K562 (cell line): Measurements from ENCODE around the gene HIPK2. TPM values are rescaled to one million over a fixed set of nuclear protein-coding genes. Genes with fewer than 3 reads are reported as not detected.

Experiments used
- ATAC-seq: fragments of 200-7000 bp; cut with Tn5 transposase; 3 replicates; pipeline ENCODE4 v1.9.1; 2020; ENCODE audit warnings: moderate library complexity
- BruUV-seq: library from RNA; stranded (reverse); fragments of 400-500 nt; replicated peaks from 2 replicates; lab custom pipeline; 2021; lab: Mats Ljungman, UMichigan
- CTCF ChIA-PET: fragments of 300-600 bp; formaldehyde crosslinking; extraction: SDS; loops from one replicate; lab custom pipeline; 2021; ENCODE audit warnings: low intra/inter-chr PET ratio; lab: Yijun Ruan, JAX
- POLR2A ChIA-PET: fragments of 300-600, 350-650 bp; sonication (Branson Sonifier 250); formaldehyde crosslinking; extraction: SDS; loops from one replicate; lab custom pipeline; 2021; ENCODE audit warnings: antibody characterized with exemption, inconsistent platforms; lab: Yijun Ruan, JAX
- DNase-seq, 4 experiments: peaks; one replicate each; pipeline versions ENCODE4 v3.0.0 to v3.0.0-alpha.2; 2011 to 2018; ENCODE audit warnings: low spot score in 3 of 4, mixed read lengths in 3 of 4; ENCODE audit errors: extremely low read depth in 1 of 4
- FAIRE-seq: peaks from 2 replicates; lab custom pipeline; 2011; peaks lifted over from hg19 to GRCh38; lab: Jason Lieb, UNC
- H2AFZ ChIP-seq: 2 replicates; pipeline ENCODE4 v1.6.0; 2011; ENCODE audit warnings: low read depth, low read length, control low read depth, inconsistent platforms
- H3K27ac ChIP-seq: fragments of 200-600 bp; 3 replicates; pipeline ENCODE4 v1.8.0; 2011; ENCODE audit warnings: low read depth, mild to moderate bottlenecking, control low read depth, inconsistent platforms, low read length, moderate library complexity, mixed read lengths; ENCODE audit errors: extremely low read depth
- H3K27me3 ChIP-seq, 2 experiments: fragments of 300-600 bp in 1 of 2; 2 replicates in 1 of 2; 3 replicates in 1 of 2; pipeline versions ENCODE4 v1.6.0 to v1.8.0; 2011; ENCODE audit warnings: inconsistent platforms in 2 of 2, low read length in 2 of 2, mild to moderate bottlenecking in 1 of 2, mixed read lengths in 1 of 2, moderate library complexity in 1 of 2; ENCODE audit not compliant: control insufficient read depth in 2 of 2, insufficient read depth in 2 of 2
- H3K36me3 ChIP-seq: fragments of 300-600 bp; 3 replicates; pipeline ENCODE4 v1.8.0; 2011; ENCODE audit warnings: mild to moderate bottlenecking, low read length, inconsistent platforms; ENCODE audit not compliant: control insufficient read depth, insufficient read depth
- H3K4me1 ChIP-seq, 2 experiments: fragments of 200-600 bp in 1 of 2; replicated peaks in 1 of 2; 2 replicates in 1 of 2; 3 replicates in 1 of 2; pipeline versions ENCODE4 v1.5.1 to v1.8.0; 2011; ENCODE audit warnings: inconsistent platforms in 2 of 2, low read length in 2 of 2, mild to moderate bottlenecking in 1 of 2, mixed read lengths in 1 of 2, moderate library complexity in 1 of 2; ENCODE audit not compliant: control insufficient read depth in 2 of 2, insufficient read depth in 2 of 2
- H3K4me2 ChIP-seq: 2 replicates; pipeline ENCODE4 v1.6.1; 2011; ENCODE audit warnings: low read length, control low read depth, inconsistent platforms, mixed read lengths; ENCODE audit not compliant: insufficient read depth
- H3K4me3 ChIP-seq: fragments of 200-600 bp; sonication (generic), shearing (Covaris generic); 2 replicates; pipeline ENCODE4 v1.5.1; 2016; ENCODE audit warnings: control low read depth, inconsistent platforms
- H3K79me2 ChIP-seq: fragments of 200-600 bp; 3 replicates; pipeline ENCODE4 v1.8.0; 2011; ENCODE audit warnings: low read length, inconsistent platforms; ENCODE audit not compliant: control insufficient read depth, insufficient read depth
- H3K9ac ChIP-seq, 2 experiments: 2 replicates each; pipeline versions ENCODE4 v1.6.0 to v1.6.1; 2011; ENCODE audit warnings: low read depth in 2 of 2, low read length in 2 of 2, control low read depth in 1 of 2, inconsistent platforms in 1 of 2, mild to moderate bottlenecking in 1 of 2, mixed read lengths in 1 of 2; ENCODE audit not compliant: insufficient read depth in 1 of 2
- H3K9me1 ChIP-seq: one replicate; pipeline ENCODE4 v1.6.0; 2011; ENCODE audit warnings: inconsistent platforms, mild to moderate bottlenecking, low read length, moderate library complexity; ENCODE audit not compliant: control insufficient read depth, insufficient read depth
- H3K9me3 ChIP-seq: replicated peaks from 2 replicates; pipeline ENCODE4 v1.5.1; 2011; ENCODE audit warnings: low read depth, low read length, inconsistent platforms; ENCODE audit not compliant: control insufficient read depth, insufficient read depth
- H4K20me1 ChIP-seq: replicated peaks from 2 replicates; pipeline ENCODE4 v1.6.1; 2011; ENCODE audit warnings: low read length, inconsistent platforms, mixed read lengths; ENCODE audit not compliant: control insufficient read depth, insufficient read depth
- BRF1 ChIP-seq: IDR thresholded peaks from 3 replicates; pipeline ENCODE4 v1.6.1; 2011; ENCODE audit warnings: borderline replicate concordance, mild to moderate bottlenecking; ENCODE audit not compliant: insufficient read length; ENCODE audit errors: extremely low read depth
- CGGBP1 ChIP-seq: fragments of 250-450 bp; sonication (Bioruptor Pico); IDR thresholded peaks from 2 replicates; pipeline ENCODE4 v1.9.0; 2021; ENCODE audit warnings: mild to moderate bottlenecking
- CREBBP ChIP-seq: IDR thresholded peaks from one replicate; pipeline ENCODE4 v1.6.1; 2012; ENCODE audit warnings: low read depth, mild to moderate bottlenecking, control low read depth, inconsistent platforms, low read length
- KDM2B ChIP-seq: fragments of 250-450 bp; sonication (Bioruptor Pico); IDR thresholded peaks from 2 replicates; pipeline ENCODE4 v1.8.0; 2021; ENCODE audit warnings: mild to moderate bottlenecking, moderate library complexity
- MCM3 ChIP-seq: fragments of 450-650 bp; IDR thresholded peaks from 2 replicates; pipeline ENCODE4 v1.6.1; 2016
- NFE2 ChIP-seq: IDR thresholded peaks from 2 replicates; pipeline ENCODE4 v1.6.1; 2014; ENCODE audit warnings: antibody characterized with exemption, low read depth
- POLR3A ChIP-seq: IDR thresholded peaks from 2 replicates; pipeline ENCODE4 v1.6.1; 2011; ENCODE audit warnings: borderline replicate concordance, mild to moderate bottlenecking, moderate library complexity; ENCODE audit not compliant: insufficient read length, insufficient read depth; ENCODE audit errors: extremely low read depth
- SAFB2 ChIP-seq: fragments of 200-400 bp; formaldehyde crosslinking; IDR thresholded peaks from 2 replicates; pipeline ENCODE4 v1.6.1; 2018; ENCODE audit warnings: borderline replicate concordance, low read length, low read depth, moderate library complexity; ENCODE audit not compliant: severe bottlenecking
- SMARCB1 ChIP-seq: IDR thresholded peaks from 2 replicates; pipeline ENCODE4 v1.6.1; 2011; ENCODE audit warnings: improper control_type of control experiment, low read depth; ENCODE audit not compliant: insufficient read length
- ZBTB9 ChIP-seq: fragments of 450-650 bp; formaldehyde crosslinking; IDR thresholded peaks from 2 replicates; pipeline ENCODE4 v1.4.0; 2020; ENCODE audit warnings: mild to moderate bottlenecking, moderate library complexity
- ZNF384 ChIP-seq: IDR thresholded peaks from 2 replicates; pipeline ENCODE4 v1.6.1; 2012; ENCODE audit warnings: low read depth, low read length, improper control_type of control experiment
- ZNF586 ChIP-seq: fragments of 450-650 bp; formaldehyde crosslinking; conservative IDR thresholded peaks from 2 replicates; pipeline ENCODE4 v1.4.0; 2020; ENCODE audit warnings: mild to moderate bottlenecking, moderate library complexity
- ZNF75A ChIP-seq: fragments of 450-650 bp; formaldehyde crosslinking; IDR thresholded peaks from 2 replicates; pipeline ENCODE4 v1.4.0; 2020; ENCODE audit warnings: mild to moderate bottlenecking
- ZNF764 ChIP-seq: fragments of 250-450 bp; sonication (Bioruptor Pico); IDR thresholded peaks from 2 replicates; pipeline ENCODE4 v1.4.0; 2020; ENCODE audit warnings: low read depth, mild to moderate bottlenecking, moderate library complexity
- WGBS: fragments of 100-300 bp; shearing (Covaris generic); methylation state at CpG from one replicate; pipeline ENCODE4 v1.1.6; 2016; ENCODE audit warnings: low coverage, mixed read lengths; ENCODE audit not compliant: insufficient coverage; ENCODE audit errors: missing lambda C conversion rate; 5-methylcytosine and 5-hydroxymethylcytosine counted together
- in situ Hi-C: fragments of 300-500 bp; cut with MboI; formaldehyde crosslinking; loops from 4 replicates; pipeline ENCODE4 v1.15.0; 2018; ENCODE audit warnings: inconsistent platforms, mixed read lengths
- intact Hi-C: fragments of 100-400 bp; cut with micrococcal nuclease; formaldehyde crosslinking; loops from 2 replicates; pipeline ENCODE4 v1.14.2; 2022
- polyA plus RNA-seq, 8 experiments: library from polyadenylated mRNA; depleted of rRNA in 4 of 8; stranded (reverse) in 5 of 8; unstranded in 3 of 8; fragments of >200 nt; fragmentation: Nextera tagmentation in 2 of 8; fragmentation: Illumina TruSeq in 1 of 8; extraction: Ambion mirVana in 2 of 8; extraction: Trizol in 1 of 8; gene quantifications; 2 replicates each; pipeline versions ENCODE4 v1.2.1 to v1.2.3, GENCODE V29; 2011 to 2014; ENCODE audit warnings: inconsistent platforms in 1 of 8, missing spikeins in 1 of 8
- total RNA-seq, 7 experiments: library from RNA; depleted of rRNA in 6 of 7; stranded (reverse); fragments of >200 nt in 6 of 7; fragmentation: Illumina TruSeq in 2 of 7; extraction: Trizol in 2 of 7; gene quantifications; 2 replicates each; pipeline versions ENCODE4 v1.2.1 to v1.2.3, GENCODE V29; 2011 to 2021; ENCODE audit warnings: low replicate concordance in 1 of 7
- TF ChIP-seq, protein P1 (sequence below): fragments of 450-650 bp; IDR thresholded peaks from 2 replicates; pipeline ENCODE4 v1.7.1; 2018; ENCODE audit warnings: mild to moderate bottlenecking, low read depth; ENCODE audit not compliant: partially characterized antibody
- TF ChIP-seq, protein P2 (sequence below): fragments of 450-650 bp; formaldehyde crosslinking; IDR thresholded peaks from 2 replicates; pipeline ENCODE4 v1.4.0; 2020; ENCODE audit warnings: mild to moderate bottlenecking, moderate library complexity

HIPK2 gene
- total and polyA plus RNA-seq, 9 of the 15 experiments (the other 6 are each of a cell fraction or from before 2014, with no cell fraction given): 0.69 to 19.8 (median 5.1) TPM

- FAIRE-seq: no peak
- intact Hi-C loops (no loop called here), in situ Hi-C loops (no loop called here)
- no peak overlapping the region for H3K9ac ChIP-seq
- no peaks in the 10 kb centered on the region for H3K9me1 ChIP-seq
- no TSS peak for BruUV-seq
- H3K4me3 ChIP-seq: no peak overlapping the region
- H3K4me2 ChIP-seq: no peak overlapping the region
- ATAC-seq: no peak
- POLR2A ChIA-PET: no interaction called here
- no peaks in the 10 kb centered on the region for H3K79me2 ChIP-seq
- no peaks in the 10 kb centered on the region for H3K9me3 ChIP-seq
- DNase-seq: no peak
- no peaks in the 10 kb centered on the region for H4K20me1 ChIP-seq
- 57% methylated on average over 3 of the region's 3 CpGs for WGBS
- no peaks in the 10 kb centered on the region for H3K27me3 ChIP-seq
- peaks cover 2 to 19% of the 10 kb centered on the region in 2 experiments; a peak in 4 of 5 replicates for H3K4me1 ChIP-seq
- no peaks in the 10 kb centered on the region for H3K36me3 ChIP-seq
- no peak overlapping the region for H2AFZ ChIP-seq
- CTCF ChIA-PET: interaction anchor here (0.6 kb wide), 1 partner anchor 804 kb away, joined by 3 read pairs; no protein-coding TSS in a partner anchor
- H3K27ac ChIP-seq: no peak overlapping the region
- no peak for TF ChIP-seq NFE2
- TF ChIP-seq POLR3A: no peak
- TF ChIP-seq ZNF586 (CRISPR knock-in tag): no peak
- TF ChIP-seq, protein P1, sequence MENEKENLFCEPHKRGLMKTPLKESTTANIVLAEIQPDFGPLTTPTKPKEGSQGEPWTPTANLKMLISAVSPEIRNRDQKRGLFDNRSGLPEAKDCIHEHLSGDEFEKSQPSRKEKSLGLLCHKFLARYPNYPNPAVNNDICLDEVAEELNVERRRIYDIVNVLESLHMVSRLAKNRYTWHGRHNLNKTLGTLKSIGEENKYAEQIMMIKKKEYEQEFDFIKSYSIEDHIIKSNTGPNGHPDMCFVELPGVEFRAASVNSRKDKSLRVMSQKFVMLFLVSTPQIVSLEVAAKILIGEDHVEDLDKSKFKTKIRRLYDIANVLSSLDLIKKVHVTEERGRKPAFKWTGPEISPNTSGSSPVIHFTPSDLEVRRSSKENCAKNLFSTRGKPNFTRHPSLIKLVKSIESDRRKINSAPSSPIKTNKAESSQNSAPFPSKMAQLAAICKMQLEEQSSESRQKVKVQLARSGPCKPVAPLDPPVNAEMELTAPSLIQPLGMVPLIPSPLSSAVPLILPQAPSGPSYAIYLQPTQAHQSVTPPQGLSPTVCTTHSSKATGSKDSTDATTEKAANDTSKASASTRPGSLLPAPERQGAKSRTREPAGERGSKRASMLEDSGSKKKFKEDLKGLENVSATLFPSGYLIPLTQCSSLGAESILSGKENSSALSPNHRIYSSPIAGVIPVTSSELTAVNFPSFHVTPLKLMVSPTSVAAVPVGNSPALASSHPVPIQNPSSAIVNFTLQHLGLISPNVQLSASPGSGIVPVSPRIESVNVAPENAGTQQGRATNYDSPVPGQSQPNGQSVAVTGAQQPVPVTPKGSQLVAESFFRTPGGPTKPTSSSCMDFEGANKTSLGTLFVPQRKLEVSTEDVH: no peak
- TF ChIP-seq BRF1: no peak
- TF ChIP-seq CGGBP1: no peak
- no peak for TF ChIP-seq ZNF384
- TF ChIP-seq SAFB2: no peak
- TF ChIP-seq, protein P2, sequence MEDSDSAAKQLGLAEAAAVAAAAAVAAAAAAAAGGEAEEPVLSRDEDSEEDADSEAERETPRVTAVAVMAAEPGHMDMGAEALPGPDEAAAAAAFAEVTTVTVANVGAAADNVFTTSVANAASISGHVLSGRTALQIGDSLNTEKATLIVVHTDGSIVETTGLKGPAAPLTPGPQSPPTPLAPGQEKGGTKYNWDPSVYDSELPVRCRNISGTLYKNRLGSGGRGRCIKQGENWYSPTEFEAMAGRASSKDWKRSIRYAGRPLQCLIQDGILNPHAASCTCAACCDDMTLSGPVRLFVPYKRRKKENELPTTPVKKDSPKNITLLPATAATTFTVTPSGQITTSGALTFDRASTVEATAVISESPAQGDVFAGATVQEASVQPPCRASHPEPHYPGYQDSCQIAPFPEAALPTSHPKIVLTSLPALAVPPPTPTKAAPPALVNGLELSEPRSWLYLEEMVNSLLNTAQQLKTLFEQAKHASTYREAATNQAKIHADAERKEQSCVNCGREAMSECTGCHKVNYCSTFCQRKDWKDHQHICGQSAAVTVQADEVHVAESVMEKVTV (CRISPR knock-in tag): no peak
- no peak for TF ChIP-seq ZBTB9 (CRISPR knock-in tag)
- no peak for TF ChIP-seq SMARCB1
- TF ChIP-seq ZNF75A (CRISPR knock-in tag): no peak
- TF ChIP-seq MCM3: no peak
- no peak for TF ChIP-seq ZNF764 (CRISPR knock-in tag)
- no peak for TF ChIP-seq KDM2B (CRISPR knock-in tag)
- no peak for TF ChIP-seq CREBBP
These were observed 119.5 kb downstream of the HIPK2 start for GRCh38 chr7:139658296-139658695.
